NCI-H1105 treated with DMSO at 0.1 percent for 48 hours (cell line): Measurements from ENCODE around the gene CYP24A1.
"Not testable (repeated sequence)": the region's sequence is repeated elsewhere in the genome, so short reads cannot be mapped to it uniquely, and the experiment has no call there.

Experiments used
- DNase-seq: peaks from one replicate; lab custom pipeline; 2025; lab: John Stamatoyannopoulos, UW

Gene CYP24A1

DNA sequence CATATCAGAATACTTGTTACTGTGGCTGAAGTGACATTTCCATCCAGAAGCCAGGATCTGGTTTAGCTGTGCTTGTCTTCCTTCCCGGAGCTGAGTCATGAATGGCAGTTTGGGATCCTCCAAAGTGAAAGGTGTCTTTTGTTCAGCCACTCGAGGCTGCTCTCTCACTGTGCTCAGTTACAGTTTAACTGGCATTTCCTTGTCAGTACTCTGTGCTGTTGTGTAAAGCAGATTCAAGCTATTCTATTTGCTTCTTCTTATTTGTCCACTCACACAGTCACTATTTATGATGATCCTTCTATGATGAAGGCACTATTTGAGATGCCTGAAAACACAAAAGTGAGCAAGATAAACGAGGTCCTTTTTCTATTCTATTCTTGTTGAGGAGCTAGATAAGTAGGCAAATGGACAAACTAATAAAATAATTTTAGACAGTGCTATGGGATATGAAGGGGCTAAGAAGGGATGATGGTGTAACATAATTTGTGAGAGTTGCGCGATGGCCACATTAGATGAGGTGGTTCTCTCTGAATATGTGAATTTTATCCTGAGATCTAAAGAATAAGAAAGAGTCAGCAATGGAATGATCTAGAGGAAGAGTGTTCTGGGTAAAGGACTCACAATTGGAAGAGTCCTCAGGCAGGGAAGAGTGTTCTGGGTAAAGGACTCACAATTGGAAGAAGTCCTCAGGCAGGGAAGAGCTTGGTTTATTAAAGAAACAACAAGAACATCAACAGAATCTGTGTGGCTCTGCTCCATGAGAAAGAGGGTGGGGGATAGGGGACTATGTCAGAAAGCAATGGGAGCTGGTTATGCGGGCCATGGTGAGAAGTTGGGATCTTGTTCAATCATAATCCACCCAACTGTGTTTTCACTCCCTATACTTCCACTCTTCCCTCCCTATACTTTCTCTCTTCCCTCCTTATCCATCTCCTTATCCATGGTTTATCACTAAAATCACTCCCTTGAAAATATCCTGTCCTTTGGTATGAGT, 40.1 kb downstream of the CYP24A1 start:
- DNase-seq: no peak

DNA sequence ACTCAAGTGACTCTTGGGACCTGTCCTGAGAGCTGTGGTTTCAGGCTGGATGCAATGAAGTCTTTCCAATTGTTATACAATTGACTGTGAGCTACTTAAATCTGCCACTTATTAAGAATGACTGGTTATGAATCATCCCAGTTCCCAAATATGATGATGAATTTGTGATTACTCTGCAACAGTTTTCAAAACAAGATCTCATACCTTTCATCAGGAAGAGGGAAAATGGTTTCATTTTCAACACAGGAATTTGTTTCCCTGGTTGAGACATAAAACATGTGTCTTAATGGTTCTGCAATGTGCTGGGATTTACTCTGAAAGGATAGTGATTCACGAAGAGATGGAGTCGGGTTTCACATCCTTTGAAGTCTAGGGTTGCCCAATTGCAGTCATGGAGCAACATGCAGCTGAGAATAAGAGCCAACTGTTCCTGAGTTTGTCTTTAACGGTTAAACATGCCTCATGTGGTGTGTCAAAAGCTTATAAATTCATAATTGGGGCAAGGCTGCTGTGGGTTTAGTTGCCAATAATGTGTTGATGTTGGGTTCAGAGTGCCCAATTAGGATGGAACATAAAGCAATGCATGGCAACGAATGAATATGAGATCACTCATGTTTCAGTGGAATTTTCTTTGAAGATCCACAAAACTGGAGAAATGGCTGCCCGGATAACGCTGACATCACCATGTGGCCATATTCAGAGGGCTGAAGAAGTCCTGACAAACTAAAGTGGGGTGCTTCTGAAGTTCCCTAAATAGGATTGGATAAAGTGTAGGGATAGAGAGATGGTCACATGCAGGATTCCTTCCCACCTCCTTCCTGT, 41.0 kb downstream of the CYP24A1 start:
- DNase-seq: peak; percentile 4

DNA sequence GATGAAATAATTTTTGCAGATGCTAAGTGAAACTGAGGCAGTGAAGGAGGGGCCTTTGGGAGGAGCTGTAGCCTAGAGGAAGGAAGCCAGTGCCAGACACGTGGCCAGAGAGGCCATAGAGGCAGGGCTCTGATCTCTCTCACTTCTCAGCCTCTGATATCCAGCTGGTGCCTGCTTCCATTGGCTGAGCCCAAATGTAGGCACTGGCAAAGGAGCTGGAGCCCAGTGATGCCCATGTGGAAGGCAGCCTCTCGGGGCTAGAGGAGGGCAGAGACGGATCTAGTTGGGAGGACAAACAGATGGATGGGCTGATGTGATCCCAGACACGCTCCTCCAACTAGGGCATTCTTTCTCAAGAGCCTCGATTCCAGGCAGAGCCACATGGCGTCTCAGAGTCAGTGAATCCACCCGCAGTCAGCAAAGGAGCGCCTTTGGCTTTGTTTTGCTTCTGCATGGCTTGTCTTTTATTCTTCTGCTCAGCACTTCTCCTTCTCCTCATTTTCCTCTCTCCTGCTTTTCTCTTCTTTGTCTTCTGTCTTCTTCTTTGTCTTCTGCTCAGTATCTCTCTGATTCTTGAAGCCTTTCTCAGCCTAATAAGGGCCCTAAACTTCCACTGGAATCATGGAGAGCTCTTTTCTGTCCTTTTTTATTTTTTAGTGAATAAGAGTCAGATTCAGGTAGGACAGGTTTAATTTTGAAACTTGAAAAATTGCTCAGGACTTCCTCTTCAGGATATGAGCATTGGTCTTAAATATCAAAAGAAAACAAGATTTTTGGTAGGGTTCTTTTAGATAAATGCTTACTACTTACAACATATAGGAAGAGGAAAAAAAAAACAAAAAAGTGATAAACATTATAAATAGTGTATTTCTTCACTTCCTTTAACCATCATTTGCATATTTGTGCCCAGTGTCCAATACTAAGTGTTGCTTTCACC, 41.8 kb downstream of the CYP24A1 start:
- DNase-seq: no peak

DNA sequence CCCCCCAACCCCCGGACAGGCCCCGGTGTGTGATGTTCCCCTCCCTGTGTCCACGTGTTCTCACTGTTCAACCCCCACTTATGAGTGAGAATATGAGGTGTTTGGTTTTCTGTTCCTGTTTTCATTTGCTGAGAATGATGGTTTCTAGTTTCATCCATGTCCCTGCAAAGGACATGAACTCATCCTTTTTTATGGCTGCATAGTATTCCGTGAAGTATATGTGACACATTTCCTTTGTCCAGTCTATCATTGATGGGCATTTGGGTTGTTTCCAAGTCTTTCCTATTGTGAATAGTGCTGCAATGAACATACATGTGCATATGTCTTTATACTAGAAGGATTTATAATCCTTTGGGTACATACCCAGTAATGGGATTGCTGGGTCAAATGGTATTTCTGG, 42.7 kb downstream of the CYP24A1 start:
- not testable (repeated sequence) for DNase-seq

DNA sequence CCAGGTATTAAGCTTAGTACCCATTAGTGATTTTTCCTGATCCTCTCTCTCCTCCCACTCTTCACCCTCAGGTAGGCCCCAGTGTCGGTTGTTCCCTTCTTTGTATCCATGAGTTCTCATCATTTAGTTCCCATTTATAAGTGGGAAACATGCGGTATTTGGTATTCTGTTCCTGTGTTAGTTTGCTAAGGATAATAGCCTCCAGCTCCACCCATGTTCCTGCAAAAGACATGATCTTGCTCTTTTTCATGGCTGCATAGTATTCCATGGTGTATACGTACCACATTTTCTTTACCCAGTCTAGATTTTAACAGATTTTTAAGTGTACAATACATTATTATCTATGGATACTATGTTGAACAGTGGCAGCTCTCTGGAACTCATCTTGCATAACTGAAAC, 44.4 kb downstream of the CYP24A1 start:
- DNase-seq: no peak

DNA sequence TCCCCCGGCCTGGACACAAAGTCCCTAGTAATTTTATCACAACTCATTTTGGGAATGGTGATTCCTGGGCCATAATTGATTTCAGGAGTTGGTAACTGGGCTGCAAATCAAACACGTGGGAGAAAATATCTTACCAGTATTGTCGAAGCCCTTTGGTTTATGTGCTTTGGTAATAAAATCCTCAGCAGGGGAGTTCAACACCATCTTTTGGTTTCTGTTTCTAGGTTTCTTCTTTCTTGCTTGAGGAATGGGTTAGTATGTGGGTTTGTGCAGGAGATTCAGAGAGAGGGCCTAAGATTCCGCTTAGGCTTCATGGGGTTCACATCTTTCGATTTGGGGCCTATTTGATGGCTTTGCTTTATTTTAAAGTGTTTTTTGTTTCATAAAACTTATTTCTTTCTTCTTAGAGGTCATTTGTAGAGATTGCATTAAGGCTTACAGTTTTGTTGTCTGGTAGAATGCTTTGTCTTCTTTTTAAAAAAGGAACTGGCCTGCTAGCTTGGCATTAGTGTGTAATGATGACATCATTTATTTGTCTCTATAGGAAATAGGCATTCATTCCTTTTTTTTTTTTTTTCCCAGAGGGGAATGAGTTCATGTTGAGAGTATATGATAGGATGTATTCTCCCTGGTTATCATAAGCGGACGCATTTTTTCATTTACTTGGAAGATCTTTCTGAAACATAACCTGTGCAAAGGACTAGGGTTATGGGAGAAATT, 45.8 kb downstream of the CYP24A1 start:
- no peak for DNase-seq

DNA sequence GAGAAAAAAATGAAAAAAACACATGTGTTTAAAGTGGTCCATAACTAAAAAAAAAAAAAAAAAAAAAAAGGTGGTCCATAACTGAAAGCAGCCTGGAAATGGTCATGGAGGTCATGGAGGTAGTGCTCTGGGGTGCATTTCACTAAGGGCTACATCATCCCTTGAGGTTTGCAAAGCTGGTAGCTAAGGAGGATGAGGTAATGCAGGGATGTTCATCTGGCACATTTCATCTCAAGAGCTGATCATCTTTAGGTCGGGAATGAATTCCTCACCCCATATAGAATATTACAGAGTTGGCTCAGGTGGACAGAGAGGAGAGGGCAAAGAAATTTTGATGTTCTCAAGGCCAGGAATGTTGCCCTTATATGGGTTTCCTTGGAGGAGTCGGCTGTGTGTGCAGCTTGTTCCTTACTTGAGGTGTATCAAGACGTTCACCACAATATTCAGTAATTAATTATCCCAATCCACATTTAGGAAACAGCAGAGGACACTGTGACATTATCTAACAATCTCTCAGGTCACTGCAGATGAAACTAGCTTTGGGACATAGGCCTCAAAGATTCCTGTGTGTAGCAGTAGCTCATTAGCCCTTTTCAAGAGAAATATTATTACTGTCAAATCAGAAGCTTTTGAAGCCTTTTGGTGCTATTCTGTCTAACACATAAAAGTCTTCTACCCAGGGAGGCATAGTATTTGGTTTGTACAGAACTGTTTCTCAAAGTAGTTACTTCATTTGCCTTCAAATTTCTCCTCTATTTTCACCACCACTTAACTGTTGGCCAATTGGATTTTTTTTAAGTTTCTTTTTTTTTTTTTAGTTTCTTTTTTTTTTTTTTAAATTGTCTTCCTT, 46.8 kb downstream of the CYP24A1 start:
- no peak for DNase-seq

DNA sequence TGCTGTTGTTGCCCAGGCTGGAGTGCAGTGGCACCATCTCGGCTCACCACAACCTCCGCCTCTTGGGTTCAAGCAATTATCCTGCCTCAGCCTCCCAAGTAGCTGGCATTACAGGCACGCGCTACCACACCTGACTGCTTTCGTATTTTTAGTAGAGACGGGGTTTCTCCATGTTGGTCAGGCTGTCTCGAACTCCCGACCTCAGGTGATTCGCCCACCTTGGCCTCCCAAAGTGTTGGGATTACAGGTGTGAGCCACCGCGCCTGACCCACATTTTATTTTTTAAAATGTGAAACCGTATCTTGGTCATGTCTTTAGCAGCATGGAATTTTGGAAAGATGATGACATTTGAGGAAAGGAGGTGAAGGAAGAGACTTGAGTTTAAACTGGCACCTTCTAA, 47.5 kb downstream of the CYP24A1 start:
- DNase-seq: not testable (repeated sequence)

DNA sequence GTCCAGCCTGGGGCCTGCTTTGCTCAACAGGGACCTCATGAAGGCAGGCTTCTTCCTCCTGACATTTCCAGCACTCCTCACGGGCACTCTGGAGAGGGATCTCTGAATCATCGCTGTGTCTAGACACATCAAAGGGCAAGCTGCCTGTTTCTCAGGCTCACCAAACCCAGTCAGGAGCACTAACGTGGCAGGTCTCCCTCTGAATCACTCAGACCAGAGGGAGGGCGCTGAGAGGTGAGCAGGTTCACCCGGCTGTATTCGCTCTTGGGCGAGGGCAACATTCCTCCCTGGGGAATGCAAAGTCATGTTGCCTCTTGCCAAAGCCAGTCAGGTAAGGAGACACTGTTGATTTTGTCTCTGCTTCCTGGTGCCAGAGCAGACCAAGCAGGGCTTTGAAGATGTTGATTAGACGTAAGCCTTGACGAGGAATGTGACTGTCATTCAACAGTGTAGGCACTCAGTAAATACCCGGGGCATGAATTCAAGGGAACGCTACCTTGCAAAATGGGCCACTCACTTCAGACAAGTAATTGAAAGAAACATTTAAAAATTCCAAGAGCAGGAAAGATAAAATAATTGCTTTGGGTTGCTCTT, 50.1 kb downstream of the CYP24A1 start:
- DNase-seq: no peak

DNA sequence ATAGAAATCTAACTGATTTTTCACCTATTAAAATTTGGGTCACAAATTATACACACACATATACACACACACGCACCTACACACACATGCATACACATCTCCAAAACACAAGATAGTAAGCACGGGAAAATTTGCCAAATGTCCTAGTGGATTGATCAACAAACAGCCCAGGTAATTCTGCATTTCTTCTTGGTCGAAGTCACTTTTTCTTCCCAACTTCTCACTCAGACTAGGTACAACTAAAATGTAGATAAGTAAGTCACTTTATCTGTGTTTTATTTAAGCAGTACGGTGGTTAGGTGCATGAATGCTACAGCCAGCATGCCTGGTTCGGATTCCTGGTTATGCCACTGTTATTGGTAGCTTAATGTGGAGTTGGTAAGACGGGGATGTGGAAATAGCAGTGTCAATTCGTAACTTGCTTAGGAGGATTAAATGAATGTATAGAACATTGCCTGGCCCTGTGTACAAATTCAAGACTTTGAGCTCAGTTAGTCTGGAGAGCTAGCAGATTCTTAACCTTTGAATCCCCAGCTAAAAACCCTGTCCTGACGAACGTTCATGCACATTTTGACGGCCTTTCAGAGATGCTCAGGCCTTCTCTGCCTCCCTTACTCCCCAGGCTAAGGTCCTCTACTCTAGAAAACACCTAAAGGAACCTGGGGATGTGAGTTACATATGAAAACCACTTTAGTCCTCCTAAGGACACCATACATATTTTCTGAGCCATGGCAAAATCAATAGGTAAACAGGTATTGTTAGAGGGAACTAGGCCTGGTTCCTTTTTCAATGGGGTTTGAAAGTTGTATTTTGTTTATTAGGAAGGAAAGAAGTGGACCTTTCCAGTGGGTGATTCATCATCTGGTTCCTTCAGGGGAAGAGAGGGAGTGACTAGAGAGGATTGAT, 50.9 kb downstream of the CYP24A1 start:
- no peak for DNase-seq

DNA sequence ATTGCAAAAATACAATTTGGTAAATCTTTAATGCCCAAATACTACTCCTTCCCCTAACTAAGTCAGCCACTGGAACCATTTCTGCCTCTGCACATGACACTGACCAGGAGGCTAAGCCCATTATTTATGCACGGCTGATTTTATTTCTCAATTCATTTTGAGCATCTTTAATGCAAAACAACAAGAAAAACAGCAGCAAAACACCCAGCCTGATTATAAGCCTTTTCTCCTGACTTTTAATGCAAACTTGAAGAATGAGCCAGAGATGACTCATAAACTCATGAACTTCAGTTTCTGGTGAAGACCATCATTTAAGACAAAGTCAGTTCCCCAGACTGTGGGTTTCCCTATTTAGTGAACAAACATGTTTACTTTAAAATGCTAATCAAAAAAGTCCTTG, 51.6 kb downstream of the CYP24A1 start:
- no peak for DNase-seq

DNA sequence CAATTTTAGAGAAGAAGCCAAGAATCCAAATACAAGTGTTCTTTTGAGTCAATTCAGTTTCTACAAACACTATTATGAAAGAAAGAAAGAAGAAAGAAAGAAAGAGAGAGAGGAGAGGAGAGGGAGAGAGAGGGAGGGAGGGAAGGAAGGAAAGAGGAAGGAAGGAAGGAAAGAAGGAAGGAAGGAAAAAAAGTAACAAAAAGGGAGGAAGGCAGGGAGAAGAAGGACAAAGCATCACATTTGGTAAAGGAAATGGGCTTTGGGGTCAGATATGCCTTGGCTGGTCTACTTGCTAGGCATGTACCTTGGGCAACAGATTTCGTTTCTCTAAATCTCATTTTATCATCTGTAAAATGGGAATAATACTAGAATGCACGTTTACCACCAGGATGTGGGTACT, 54.0 kb downstream of the CYP24A1 start:
- DNase-seq: no peak

DNA sequence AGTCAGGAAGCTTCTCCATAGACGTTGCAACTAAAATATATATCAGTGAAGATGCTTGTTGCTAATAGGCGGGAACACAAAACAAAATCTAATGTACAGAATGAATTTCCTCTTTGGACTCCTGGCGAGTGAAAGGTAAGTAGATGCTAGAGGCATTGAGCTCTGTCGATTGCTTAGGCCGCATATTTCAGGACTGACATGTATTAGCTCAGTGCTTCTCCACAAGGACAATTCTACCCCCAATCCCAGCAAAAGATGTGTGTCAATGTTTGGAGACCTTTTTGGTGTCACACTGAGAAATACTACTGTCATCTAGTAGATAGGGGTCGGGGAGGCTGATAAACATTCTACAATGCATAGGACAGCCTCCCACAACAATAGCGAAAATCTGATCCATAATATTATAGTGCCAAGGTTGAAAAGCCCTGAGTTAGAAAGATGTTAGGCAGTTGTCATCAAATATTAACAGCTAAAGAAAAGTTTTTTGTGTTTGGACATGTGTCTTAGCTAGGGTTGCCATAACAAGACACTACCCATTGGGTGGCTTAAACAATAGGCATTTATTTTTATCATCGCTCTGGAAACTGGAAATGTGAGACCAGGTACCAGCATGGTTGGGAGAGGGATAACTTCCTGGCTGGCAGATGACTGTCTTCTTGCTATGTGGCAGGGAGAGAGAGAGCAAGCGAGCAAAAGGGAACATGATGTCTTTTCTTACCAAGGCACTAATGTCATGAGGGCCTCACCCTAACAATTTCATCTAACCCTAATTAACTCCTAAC, 55.4 kb downstream of the CYP24A1 start:
- DNase-seq: no peak

DNA sequence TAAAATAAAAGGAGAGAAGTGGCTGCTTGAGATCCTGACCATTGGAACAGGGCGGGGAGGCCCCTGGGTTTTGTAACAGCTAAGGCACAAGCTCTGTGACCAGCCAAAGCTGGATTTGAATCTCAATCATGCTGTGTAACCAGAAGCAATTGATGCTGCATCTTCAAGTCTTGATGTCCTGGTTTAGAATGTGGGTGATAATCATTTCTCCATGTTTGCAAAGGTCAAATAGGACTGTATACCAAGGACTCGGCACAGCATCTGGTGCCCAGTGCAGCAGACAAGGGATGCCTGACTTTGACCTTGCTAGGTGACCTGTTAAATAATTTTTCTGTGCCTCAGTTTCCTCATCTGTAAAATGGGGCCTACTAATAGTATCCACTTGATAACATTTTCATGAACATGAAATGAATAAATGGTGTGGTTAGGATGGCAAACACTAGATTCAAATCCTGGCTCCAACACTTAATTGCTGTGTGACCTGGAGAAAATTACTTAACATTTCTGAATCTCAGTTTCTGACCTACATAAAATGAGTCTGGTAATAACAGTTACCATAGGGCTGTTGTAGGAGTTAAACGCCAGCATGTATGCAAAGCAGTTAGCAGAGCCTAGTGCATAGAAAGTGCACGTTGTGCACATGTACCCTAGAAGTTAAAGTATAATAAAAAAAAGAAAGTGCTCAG, 57.1 kb downstream of the CYP24A1 start:
- no peak for DNase-seq

DNA sequence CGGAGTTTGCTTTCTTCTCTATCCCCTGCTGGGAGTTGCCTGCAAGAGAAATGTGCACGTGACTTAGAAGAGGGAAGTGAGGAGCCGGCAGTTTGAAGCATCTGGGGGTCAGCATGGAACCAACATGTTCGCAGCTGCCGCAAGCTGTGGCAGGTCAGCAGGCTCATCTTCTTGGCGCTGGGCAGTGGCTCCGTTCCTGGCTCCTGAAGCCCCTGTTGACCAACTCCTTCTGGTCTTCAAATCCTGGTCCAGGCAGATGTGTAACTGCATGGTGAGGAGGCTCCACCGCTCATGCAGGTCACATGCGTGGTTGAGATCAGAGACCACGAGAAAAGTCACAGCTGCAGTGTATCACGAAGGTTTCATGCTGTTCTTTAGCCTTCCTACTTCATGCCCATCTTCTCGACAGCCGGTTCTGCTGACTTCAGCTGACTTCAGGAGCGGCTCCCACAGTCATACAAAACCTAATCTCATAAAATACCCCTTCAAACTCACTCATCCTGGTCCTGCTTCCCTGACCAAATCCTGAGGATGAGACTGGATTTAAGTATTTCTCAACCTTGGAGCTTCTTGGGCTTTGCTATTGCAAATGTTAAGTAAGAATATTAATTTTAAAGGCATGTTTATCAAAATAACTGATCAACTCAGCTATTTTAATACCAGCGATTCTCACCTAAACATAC, 58.5 kb downstream of the CYP24A1 start:
- no peak for DNase-seq

DNA sequence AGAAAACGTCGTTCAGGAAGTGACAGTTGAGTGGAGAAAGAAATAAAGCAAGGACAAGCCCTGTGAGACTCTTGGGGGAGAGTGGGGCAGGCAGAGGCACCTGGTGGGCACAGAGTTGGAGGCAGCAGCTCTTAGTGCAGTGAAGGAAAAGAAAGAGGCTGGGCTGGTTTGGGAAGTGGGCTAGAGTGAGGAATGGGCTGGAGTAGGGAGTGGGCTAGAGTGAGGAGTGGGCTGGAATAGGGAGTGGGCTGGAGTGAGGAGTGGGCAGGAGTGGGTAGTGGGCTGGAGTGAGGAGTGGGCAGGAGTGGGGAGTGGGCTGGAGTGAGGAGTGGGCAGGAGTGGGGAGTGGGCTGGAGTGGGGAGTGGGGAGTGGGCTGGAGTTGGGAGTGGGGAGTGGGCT, 59.7 kb downstream of the CYP24A1 start:
- DNase-seq: no peak

DNA sequence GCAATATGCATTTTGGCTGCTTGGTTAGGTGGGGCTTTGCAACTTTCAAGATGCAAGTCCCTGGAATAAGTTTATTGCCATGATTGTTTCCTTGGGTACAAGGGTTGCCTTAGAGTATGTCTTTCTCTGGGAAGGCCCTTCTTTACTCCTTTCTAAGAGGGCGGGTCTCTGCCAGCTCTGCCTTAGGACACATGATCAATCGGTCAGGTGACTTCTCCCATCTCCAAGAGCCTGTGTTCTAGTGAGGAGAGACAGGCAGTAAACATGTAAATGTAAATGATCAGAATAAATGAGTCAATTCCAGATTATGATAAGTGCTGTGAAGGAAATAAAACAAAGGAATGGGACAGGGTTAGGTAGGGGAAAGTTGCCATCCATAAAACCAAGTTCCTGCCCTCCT, 60.2 kb downstream of the CYP24A1 start:
- no peak for DNase-seq
